A549 (cell line): ENCODE results near the gene GRID2. TPM values are rescaled to one million over a fixed set of nuclear protein-coding genes. Genes with fewer than 3 reads are reported as not detected.

Experiments used
- ATAC-seq, 2 experiments: fragments of 200-7000 bp in 1 of 2; fragments of >200 bp in 1 of 2; cut with Nextera tagmentation in 1 of 2; cut with Tn5 transposase in 1 of 2; 3 replicates each; pipeline versions ENCODE4 v1.8.0 to v1.9.1; 2018 to 2020; ENCODE audit warnings: mild to moderate bottlenecking in 1 of 2, moderate library complexity in 1 of 2
- CTCF ChIA-PET: fragments of 300-600 bp; sonication (Branson Sonifier 250); formaldehyde crosslinking; extraction: SDS; loops from one replicate; lab custom pipeline; 2021; ENCODE audit warnings: antibody characterized with exemption, inconsistent platforms; lab: Yijun Ruan, JAX
- POLR2A ChIA-PET: fragments of 350-600 bp; formaldehyde crosslinking; extraction: SDS; loops from one replicate; lab custom pipeline; 2021; ENCODE audit warnings: antibody characterized with exemption, inconsistent platforms; lab: Yijun Ruan, JAX
- DNase-seq, 2 experiments: peaks; one replicate each; pipeline versions ENCODE4 v3.0.0 to v3.0.0-alpha.2; 2011 to 2016; ENCODE audit warnings: low read depth in 1 of 2, low spot score in 1 of 2
- FAIRE-seq: peaks from 2 replicates; lab custom pipeline; 2011; peaks lifted over from hg19 to GRCh38; lab: Jason Lieb, UNC
- H3K27ac ChIP-seq, 2 experiments: fragments of >200 bp; sonication (Bioruptor Twin); formaldehyde crosslinking; 3 replicates each; pipeline ENCODE4 v1.5.1; 2016 to 2017
- H3K4me1 ChIP-seq: fragments of >200 bp; sonication (Bioruptor Twin); formaldehyde crosslinking; 3 replicates; pipeline ENCODE4 v1.6.1; 2016
- H3K4me2 ChIP-seq: fragments of >200 bp; sonication (Bioruptor Twin); formaldehyde crosslinking; 3 replicates; pipeline ENCODE4 v1.6.1; 2016
- H3K4me3 ChIP-seq: fragments of >200 bp; sonication (Bioruptor Twin); formaldehyde crosslinking; 3 replicates; pipeline ENCODE4 v1.5.1; 2016
- H3K9me3 ChIP-seq: fragments of >200 bp; sonication (Bioruptor Twin); formaldehyde crosslinking; 3 replicates; pipeline ENCODE4 v1.6.1; 2016
- ATOH8 ChIP-seq: fragments of 250-450 bp; sonication (Bioruptor Pico); IDR thresholded peaks from 2 replicates; pipeline ENCODE4 v1.5.0; 2020; ENCODE audit warnings: low read depth, mild to moderate bottlenecking, moderate library complexity
- CHD2 ChIP-seq: fragments of 150-350 bp; IDR thresholded peaks from 2 replicates; pipeline ENCODE4 v1.6.1; 2014; ENCODE audit warnings: low read length; ENCODE audit not compliant: partially characterized antibody
- E2F6 ChIP-seq: IDR thresholded peaks from 2 replicates; pipeline ENCODE4 v1.6.1; 2012; ENCODE audit warnings: low read depth, borderline replicate concordance
- HDAC2 ChIP-seq: fragments of 200-600 bp; sonication (generic); IDR thresholded peaks from 2 replicates; pipeline ENCODE4 v1.6.1; 2016
- HES2 ChIP-seq: fragments of >200 bp; sonication (Bioruptor Twin); formaldehyde crosslinking; IDR thresholded peaks from 2 replicates; pipeline ENCODE4 v1.6.1; 2016
- HEYL ChIP-seq: fragments of 250-450 bp; sonication (Bioruptor Pico); IDR thresholded peaks from 2 replicates; pipeline ENCODE4 v1.8.0; 2021; ENCODE audit warnings: mild to moderate bottlenecking, moderate library complexity
- HOXA7 ChIP-seq: fragments of 250-450 bp; sonication (Bioruptor Pico); IDR thresholded peaks from 2 replicates; pipeline ENCODE4 v1.5.0; 2020; ENCODE audit warnings: mild to moderate bottlenecking, moderate library complexity
- HOXB13 ChIP-seq: fragments of 250-450 bp; sonication (Bioruptor Pico); IDR thresholded peaks from 2 replicates; pipeline ENCODE4 v1.5.0; 2020; ENCODE audit warnings: low read depth, mild to moderate bottlenecking, moderate library complexity
- JUN ChIP-seq, 2 experiments: fragments of >200 bp; sonication (Bioruptor Twin); formaldehyde crosslinking; IDR thresholded peaks; 2 replicates in 1 of 2; 3 replicates in 1 of 2; pipeline ENCODE4 v1.6.1; 2016 to 2017
- KDM1A ChIP-seq: fragments of 200-600 bp; sonication (generic); IDR thresholded peaks from 2 replicates; pipeline ENCODE4 v1.6.1; 2016; ENCODE audit warnings: low read depth, mild to moderate bottlenecking
- MAX ChIP-seq: IDR thresholded peaks from 2 replicates; pipeline ENCODE4 v1.6.1; 2012
- MAZ ChIP-seq: fragments of 150-350 bp; IDR thresholded peaks from 2 replicates; pipeline ENCODE4 v1.6.1; 2014; ENCODE audit warnings: antibody characterized with exemption, low read depth, low read length, borderline replicate concordance
- NR3C1 ChIP-seq: fragments of >200 bp; sonication (Bioruptor Twin); formaldehyde crosslinking; IDR thresholded peaks from 3 replicates; pipeline ENCODE4 v1.6.1; 2017
- POLR2AphosphoS2 ChIP-seq: conservative IDR thresholded peaks from 2 replicates; pipeline ENCODE4 v1.6.1; 2012; ENCODE audit warnings: low read length, improper control_type of control experiment, inconsistent platforms
- RARB ChIP-seq: fragments of 250-450 bp; sonication (Bioruptor Pico); IDR thresholded peaks from 2 replicates; pipeline ENCODE4 v1.8.0; 2021; ENCODE audit warnings: mild to moderate bottlenecking, moderate library complexity
- REST ChIP-seq: fragments of 200-600 bp; sonication (generic); IDR thresholded peaks from 2 replicates; pipeline ENCODE4 v1.6.1; 2016; ENCODE audit warnings: antibody characterized with exemption, mild to moderate bottlenecking, moderate library complexity
- RNF2 ChIP-seq: fragments of 200-600 bp; sonication (generic); IDR thresholded peaks from 2 replicates; pipeline ENCODE4 v1.6.1; 2016; ENCODE audit warnings: low read depth, mild to moderate bottlenecking, antibody characterized with exemption, moderate library complexity, borderline replicate concordance
- SMC3 ChIP-seq: fragments of >200 bp; sonication (Bioruptor Twin); formaldehyde crosslinking; IDR thresholded peaks from 3 replicates; pipeline ENCODE4 v1.6.1; 2018; ENCODE audit warnings: inconsistent platforms
- USF2 ChIP-seq: fragments of 450-650 bp; IDR thresholded peaks from 2 replicates; pipeline ENCODE4 v1.6.1; 2014; ENCODE audit warnings: antibody characterized with exemption
- ZC3H11A ChIP-seq: fragments of 450-650 bp; IDR thresholded peaks from 2 replicates; pipeline ENCODE4 v1.6.1; 2014; ENCODE audit warnings: antibody characterized with exemption, mild to moderate bottlenecking
- WGBS: methylation state at CpG from one replicate; pipeline ENCODE4 v1.1.6; 2017; ENCODE audit errors: missing lambda C conversion rate; 5-methylcytosine and 5-hydroxymethylcytosine counted together
- polyA plus RNA-seq, 4 experiments: library from polyadenylated mRNA; depleted of rRNA in 3 of 4; stranded (reverse); fragments of >200 nt; fragmentation: RNase III in 1 of 4; extraction: RNeasy Plus Mini Kit Qiagen cat#74134 plus additional on column Dnase treatment in 1 of 4; gene quantifications; 2 replicates in 3 of 4; 3 replicates in 1 of 4; pipeline ENCODE4 v1.2.3, GENCODE V29; 2011 to 2017
- TF ChIP-seq, protein P1 (sequence below): IDR thresholded peaks from 2 replicates; pipeline ENCODE4 v1.6.1; 2012

Gene GRID2
- polyA plus RNA-seq, 2 of the 4 experiments (the other 2 are of a cell fraction): not detected

- DNase-seq (no peak), FAIRE-seq (no peak), ATAC-seq (no peak)
- TF ChIP-seq, protein P1, sequence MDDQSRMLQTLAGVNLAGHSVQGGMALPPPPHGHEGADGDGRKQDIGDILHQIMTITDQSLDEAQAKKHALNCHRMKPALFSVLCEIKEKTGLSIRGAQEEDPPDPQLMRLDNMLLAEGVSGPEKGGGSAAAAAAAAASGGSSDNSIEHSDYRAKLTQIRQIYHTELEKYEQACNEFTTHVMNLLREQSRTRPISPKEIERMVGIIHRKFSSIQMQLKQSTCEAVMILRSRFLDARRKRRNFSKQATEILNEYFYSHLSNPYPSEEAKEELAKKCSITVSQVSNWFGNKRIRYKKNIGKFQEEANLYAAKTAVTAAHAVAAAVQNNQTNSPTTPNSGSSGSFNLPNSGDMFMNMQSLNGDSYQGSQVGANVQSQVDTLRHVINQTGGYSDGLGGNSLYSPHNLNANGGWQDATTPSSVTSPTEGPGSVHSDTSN: no peak
- no peak for TF ChIP-seq JUN (IDR thresholded peaks at IDR 0.05)
- no peak for TF ChIP-seq MAZ
- TF ChIP-seq NR3C1: no peak
- TF ChIP-seq KDM1A: no peak
- no peak for TF ChIP-seq HOXB13 (CRISPR knock-in tag)
- no peak for TF ChIP-seq ATOH8 (CRISPR knock-in tag)
- POLR2A ChIA-PET: no interaction called here
- Histone ChIP-seq H3K4me1 (0 out of 3 replicates have a peak, but pooled peaks cover 4% of the 10 kb centered on the region), H3K4me2 (no peak overlapping the region), H3K9me3 (no peaks in the 10 kb centered on the region), H3K4me3 (no peak overlapping the region), H3K27ac (no peak overlapping the region)
- CTCF ChIA-PET: no interaction called here
- WGBS: 15% methylated on average over 4 of the region's 4 CpGs
Measured at GRCh38 chr4:92307866-92308265, 4.1 kb downstream of the GRID2 start.

DNA sequence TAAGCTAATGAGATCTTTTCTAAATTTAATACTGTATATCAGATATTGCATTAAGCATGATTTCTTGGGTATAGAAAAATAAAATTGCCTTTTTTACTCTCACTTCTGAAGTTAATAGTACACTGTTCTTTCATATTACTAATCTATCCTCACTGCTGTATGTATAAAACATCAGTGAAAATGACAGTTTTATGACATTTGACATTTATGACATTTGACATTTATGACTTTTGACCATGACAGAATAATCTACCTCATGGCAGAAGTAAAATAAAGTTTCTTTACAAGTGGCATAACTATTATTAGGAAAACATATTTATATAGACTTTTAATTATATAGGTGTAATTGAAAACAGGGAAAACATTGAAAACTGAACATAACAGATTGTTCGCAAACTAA, 13.3 kb downstream of the GRID2 start:
- H3K9me3 ChIP-seq: no peaks in the 10 kb centered on the region
- DNase-seq: no peak
- no peak for TF ChIP-seq SMC3
- TF ChIP-seq HDAC2: no peak
- TF ChIP-seq CHD2: no peak
- no peak for TF ChIP-seq MAX
- TF ChIP-seq ATOH8 (CRISPR knock-in tag): no peak
- no peak for TF ChIP-seq HEYL
- no peak for TF ChIP-seq HES2
- no peak for TF ChIP-seq RNF2
- TF ChIP-seq POLR2AphosphoS2: no peak
- TF ChIP-seq HOXA7: no peak
- no peak for TF ChIP-seq RARB (CRISPR knock-in tag)
- no peak for TF ChIP-seq MAZ
- TF ChIP-seq REST: no peak
- no peak for TF ChIP-seq E2F6
- no peak for TF ChIP-seq ZC3H11A
- TF ChIP-seq HOXB13 (CRISPR knock-in tag): no peak
- no peak for TF ChIP-seq USF2
- no peak for FAIRE-seq
- H3K4me3 ChIP-seq: no peak overlapping the region
- H3K4me1 ChIP-seq: no peaks in the 10 kb centered on the region
- ChIA-PET POLR2A (no interaction called here), CTCF (no interaction called here)
- WGBS: 66% methylated on average over 1 of the region's 1 CpG
- no peak overlapping the region for H3K27ac ChIP-seq
- H3K4me2 ChIP-seq: no peak overlapping the region
- no peak for ATAC-seq
